HFF-Myc (cell line): ENCODE data around the gene DCAF10.

ENCODE experiments used
- DNase-seq: peaks from one replicate; pipeline ENCODE4 v3.0.0-alpha.2; 2011; ENCODE audit warnings: low read depth; ENCODE audit errors: extremely low read depth
- H3K4me3 ChIP-seq: replicated peaks from 2 replicates; pipeline ENCODE4 v1.5.1; 2011; ENCODE audit warnings: low read depth, mild to moderate bottlenecking, control low read depth, low read length
- TF ChIP-seq, protein P1 (sequence below): IDR thresholded peaks from 2 replicates; pipeline ENCODE4 v1.5.1; 2012; ENCODE audit warnings: mild to moderate bottlenecking, low read depth, low read length, control low read depth; ENCODE audit errors: missing control alignments

Gene DCAF10

DNA sequence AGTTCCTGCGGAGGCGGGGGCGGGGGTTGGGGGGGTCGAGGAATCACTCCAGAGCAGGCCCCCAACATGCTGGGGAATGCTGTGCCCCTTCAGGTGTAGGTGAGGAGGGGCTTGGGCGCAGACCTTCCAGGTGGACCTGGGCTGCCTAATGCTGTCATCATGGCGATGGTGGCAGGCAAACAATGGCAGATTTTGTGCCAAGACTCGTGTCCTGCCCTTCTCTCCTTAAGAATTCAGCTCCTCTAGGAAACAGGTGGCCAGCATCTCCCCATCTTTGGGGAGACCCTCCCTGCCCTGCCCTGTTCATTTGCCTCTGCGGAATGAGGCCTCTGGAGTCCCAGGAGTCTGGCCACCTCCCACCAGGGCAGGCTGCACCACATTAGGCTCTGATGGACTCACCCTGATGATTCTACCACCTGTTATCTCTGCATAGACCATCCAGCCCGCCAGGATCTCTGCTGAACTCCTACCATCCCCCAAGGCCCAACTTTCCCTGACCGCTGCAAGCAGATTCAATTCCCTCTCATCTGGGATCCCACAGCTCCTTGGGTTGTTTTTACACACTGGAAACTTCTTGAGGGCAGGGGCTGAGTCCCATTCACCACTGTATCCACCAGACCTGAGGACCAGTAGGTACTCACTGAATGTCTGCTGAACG lies 114.2 kb downstream of the DCAF10 start:
- no peak for DNase-seq
- TF ChIP-seq, protein P1, sequence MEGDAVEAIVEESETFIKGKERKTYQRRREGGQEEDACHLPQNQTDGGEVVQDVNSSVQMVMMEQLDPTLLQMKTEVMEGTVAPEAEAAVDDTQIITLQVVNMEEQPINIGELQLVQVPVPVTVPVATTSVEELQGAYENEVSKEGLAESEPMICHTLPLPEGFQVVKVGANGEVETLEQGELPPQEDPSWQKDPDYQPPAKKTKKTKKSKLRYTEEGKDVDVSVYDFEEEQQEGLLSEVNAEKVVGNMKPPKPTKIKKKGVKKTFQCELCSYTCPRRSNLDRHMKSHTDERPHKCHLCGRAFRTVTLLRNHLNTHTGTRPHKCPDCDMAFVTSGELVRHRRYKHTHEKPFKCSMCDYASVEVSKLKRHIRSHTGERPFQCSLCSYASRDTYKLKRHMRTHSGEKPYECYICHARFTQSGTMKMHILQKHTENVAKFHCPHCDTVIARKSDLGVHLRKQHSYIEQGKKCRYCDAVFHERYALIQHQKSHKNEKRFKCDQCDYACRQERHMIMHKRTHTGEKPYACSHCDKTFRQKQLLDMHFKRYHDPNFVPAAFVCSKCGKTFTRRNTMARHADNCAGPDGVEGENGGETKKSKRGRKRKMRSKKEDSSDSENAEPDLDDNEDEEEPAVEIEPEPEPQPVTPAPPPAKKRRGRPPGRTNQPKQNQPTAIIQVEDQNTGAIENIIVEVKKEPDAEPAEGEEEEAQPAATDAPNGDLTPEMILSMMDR: no peak
- no peak overlapping the region for H3K4me3 ChIP-seq

GRCh38 chr9:37915911-37916470 lies 115.4 kb downstream of the DCAF10 start:
- no peak overlapping the region for H3K4me3 ChIP-seq
- TF ChIP-seq, protein P1: no peak

GRCh38 chr9:37916471-37917312 lies 116.1 kb downstream of the DCAF10 start:
- no peak for DNase-seq
- TF ChIP-seq, protein P1: no peak
- H3K4me3 ChIP-seq: no peak overlapping the region

More at GRCh38 chr9:37915911-37916470, 115.4 kb downstream of the DCAF10 start:
- no peak for DNase-seq
